Measurements from ENCODE around the gene RNF145. TPM values are rescaled to one million over a fixed set of nuclear protein-coding genes. Genes with fewer than 3 reads are reported as not detected.
"Not testable (repeated sequence)": the region's sequence is repeated elsewhere in the genome, so short reads cannot be mapped to it uniquely, and the experiment has no call there.

Gene RNF145
- total RNA-seq, 2 donors from 2014 or later, result 38.6 to 50.5 TPM

DNA sequence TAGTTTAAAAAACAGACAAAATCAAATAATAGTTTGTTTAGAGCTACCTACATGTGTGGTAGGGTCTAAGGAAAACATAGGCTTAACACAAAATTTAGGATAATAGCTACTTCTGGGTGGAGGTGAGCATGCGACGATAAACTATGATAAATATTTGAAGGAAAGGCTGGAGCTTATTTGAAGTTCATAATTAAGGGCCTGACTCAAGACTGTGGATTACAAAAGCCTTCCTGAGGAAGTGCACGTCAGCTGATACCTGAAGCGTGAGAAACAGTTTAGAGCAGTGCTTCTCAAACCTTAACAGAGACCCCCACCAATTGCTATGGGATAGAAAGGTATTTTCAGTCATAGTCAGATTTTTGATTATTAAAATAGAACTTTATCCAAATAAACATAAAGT is 33.3 kb upstream of the RNF145 start:
- WGBS, result 58% methylated on average over 4 of the region's 4 CpGs
- TF ChIP-seq, protein P1, sequence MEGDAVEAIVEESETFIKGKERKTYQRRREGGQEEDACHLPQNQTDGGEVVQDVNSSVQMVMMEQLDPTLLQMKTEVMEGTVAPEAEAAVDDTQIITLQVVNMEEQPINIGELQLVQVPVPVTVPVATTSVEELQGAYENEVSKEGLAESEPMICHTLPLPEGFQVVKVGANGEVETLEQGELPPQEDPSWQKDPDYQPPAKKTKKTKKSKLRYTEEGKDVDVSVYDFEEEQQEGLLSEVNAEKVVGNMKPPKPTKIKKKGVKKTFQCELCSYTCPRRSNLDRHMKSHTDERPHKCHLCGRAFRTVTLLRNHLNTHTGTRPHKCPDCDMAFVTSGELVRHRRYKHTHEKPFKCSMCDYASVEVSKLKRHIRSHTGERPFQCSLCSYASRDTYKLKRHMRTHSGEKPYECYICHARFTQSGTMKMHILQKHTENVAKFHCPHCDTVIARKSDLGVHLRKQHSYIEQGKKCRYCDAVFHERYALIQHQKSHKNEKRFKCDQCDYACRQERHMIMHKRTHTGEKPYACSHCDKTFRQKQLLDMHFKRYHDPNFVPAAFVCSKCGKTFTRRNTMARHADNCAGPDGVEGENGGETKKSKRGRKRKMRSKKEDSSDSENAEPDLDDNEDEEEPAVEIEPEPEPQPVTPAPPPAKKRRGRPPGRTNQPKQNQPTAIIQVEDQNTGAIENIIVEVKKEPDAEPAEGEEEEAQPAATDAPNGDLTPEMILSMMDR (IDR thresholded peaks at IDR 0.05), result no peak
- no peak for TF ChIP-seq POLR2A (IDR thresholded peaks at IDR 0.05)
- TF ChIP-seq POLR2AphosphoS5 (IDR thresholded peaks at IDR 0.05), result no peak
- no peak overlapping the region for H3K4me3 ChIP-seq

DNA sequence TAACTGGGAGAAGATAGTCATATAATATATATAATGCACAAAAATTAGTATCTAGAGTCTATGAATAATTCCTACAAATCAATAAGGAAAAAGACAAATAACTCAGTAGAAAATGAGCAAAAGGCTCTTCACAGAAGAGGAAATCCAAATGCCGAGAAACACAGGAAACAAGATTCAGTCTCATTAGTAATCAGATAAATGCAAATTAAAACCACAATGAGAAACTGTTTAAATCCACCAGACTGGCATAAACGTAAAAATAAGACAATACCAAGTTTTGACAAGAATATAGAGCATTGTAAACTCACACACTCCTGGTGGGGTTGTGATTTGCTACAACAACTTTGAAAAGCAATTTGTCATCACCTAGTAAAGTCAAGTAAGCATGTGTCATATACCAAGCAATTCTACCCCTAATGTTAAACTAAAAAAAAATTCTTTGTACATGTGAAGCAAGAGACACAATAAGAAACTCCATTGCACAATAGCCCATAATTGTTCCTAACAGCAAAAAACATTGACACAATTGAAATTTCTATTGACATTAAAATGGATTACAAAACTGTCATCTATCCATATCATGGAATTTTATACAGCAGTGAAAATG is 32.7 kb upstream of the RNF145 start:
- no peak overlapping the region for H3K4me3 ChIP-seq
- no peak overlapping the region for H3K27ac ChIP-seq
- 63% methylated on average over 2 of the region's 2 CpGs for WGBS
- TF ChIP-seq POLR2A (IDR thresholded peaks at IDR 0.05) (no peak), POLR2AphosphoS5 (IDR thresholded peaks at IDR 0.05) (no peak)
- TF ChIP-seq, protein P1 (IDR thresholded peaks at IDR 0.05), result no peak
- no peak for DNase-seq (ENCODE audit: low spot score)
- no peaks in the 10 kb centered on the region for H3K27me3 ChIP-seq (replicated peaks; ENCODE audit: insufficient read depth)
- no peaks in the 10 kb centered on the region for H3K4me1 ChIP-seq (replicated peaks)
- intact Hi-C loops (cut with DNase I), result no loop called here
- no peaks in the 10 kb centered on the region for H3K36me3 ChIP-seq
- H3K9me3 ChIP-seq, result no peaks in the 10 kb centered on the region

More for the DNA sequence above, 33.3 kb upstream of the RNF145 start:
- no peaks in the 10 kb centered on the region for H3K36me3 ChIP-seq
- no peak overlapping the region for H3K27ac ChIP-seq
- H3K27me3 ChIP-seq (replicated peaks; ENCODE audit: insufficient read depth), result no peaks in the 10 kb centered on the region
- no peaks in the 10 kb centered on the region for H3K9me3 ChIP-seq
- DNase-seq (ENCODE audit: low spot score), result no peak
- intact Hi-C loops (cut with DNase I), result no loop called here
- H3K4me1 ChIP-seq (replicated peaks), result no peaks in the 10 kb centered on the region

DNA sequence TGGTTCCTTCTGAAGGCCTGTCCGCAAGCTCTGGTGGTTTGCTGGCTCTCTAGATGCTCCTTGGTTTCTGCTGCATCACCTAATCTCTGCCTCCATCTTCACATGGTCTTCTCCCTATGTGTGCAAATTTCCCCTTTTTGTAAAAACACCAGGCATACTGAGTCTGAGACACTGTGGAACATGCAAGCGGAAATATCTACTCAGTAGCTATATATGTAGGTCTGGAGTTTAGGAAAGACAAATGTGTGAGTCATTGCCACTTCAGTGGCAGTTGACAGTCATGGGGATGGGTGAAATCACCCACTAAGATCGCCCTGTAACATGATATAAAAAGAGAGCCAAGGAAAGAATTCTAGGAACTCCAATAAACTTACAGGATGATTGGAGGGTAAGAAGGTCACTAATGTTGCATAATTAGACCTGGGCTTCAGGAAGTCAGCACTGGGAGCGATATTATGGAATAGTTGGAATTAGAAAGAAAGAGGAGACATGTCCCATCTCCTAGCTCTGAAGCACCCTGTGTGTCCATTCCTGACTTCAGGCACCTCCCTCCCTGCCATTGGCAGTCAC is 31.0 kb upstream of the RNF145 start:
- Histone ChIP-seq H3K4me3 (no peak overlapping the region), H3K9me3 (no peaks in the 10 kb centered on the region), H3K4me1 (replicated peaks) (no peaks in the 10 kb centered on the region), H3K27me3 (replicated peaks; ENCODE audit: insufficient read depth) (no peaks in the 10 kb centered on the region), H3K27ac (no peak overlapping the region), H3K36me3 (no peaks in the 10 kb centered on the region)
- intact Hi-C loops (cut with DNase I), result no loop called here
- WGBS, result 60% methylated on average over 4 of the region's 4 CpGs
- DNase-seq (ENCODE audit: low spot score), result no peak
- no peak for TF ChIP-seq POLR2A (IDR thresholded peaks at IDR 0.05)
- TF ChIP-seq POLR2AphosphoS5 (IDR thresholded peaks at IDR 0.05), result no peak
- TF ChIP-seq, protein P1 (IDR thresholded peaks at IDR 0.05), result no peak

DNA sequence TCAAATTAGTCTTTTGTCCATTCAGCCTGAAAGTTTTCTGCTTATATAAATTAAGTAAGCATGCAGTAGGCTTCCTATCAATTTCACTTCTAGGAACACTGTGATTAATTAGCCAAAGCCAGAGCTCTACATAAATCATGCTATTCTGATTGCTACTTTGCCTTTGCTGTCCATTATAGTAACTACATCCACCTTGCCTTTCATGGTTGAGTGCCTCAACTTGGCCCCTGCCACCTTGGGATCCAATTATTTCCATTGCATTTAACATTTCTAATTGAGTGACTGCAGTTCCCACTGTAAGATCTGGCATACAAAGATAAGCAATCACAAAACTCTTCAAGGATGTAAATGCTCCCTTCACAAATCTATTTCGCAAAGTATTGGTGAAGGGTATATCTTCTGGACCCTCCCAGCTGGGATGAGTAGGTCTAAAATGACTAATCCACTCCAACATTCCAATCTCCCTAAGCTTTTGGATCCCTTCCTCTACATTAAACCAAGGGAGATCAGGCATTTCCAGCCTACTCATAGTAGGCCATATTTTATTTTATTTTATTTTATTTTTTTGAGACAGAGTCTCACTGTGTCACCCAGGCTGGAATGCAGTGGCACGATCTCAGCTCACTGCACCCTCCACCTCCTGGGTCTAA is 26.6 kb upstream of the RNF145 start:
- H3K36me3 ChIP-seq; H3K4me3 ChIP-seq; H3K27ac ChIP-seq; H3K27me3 ChIP-seq (replicated peaks; ENCODE audit: insufficient read depth); intact Hi-C loops (cut with DNase I); H3K9me3 ChIP-seq; DNase-seq (ENCODE audit: low spot score); H3K4me1 ChIP-seq (replicated peaks): not testable (repeated sequence)
- 100% methylated on average over 2 of the region's 2 CpGs for WGBS

DNA sequence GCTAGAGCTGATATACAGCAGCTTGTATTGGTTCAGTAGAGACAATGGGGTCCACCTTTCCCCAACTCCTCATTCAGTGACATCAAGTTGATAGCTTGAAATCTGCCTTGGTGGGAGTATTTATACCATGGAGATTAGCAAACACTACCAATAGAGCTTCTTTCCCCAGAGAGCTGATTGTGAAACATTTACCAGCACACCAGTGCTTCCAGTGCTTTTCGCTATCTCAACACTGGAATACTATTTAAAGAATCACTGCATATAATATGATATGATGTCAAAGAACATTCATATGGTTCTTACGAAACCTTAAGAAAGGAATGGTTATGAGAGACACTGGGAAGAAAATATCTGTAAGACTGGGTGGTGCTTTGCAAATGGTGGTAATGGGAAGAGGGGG is 21.8 kb upstream of the RNF145 start:
- WGBS, result 95% methylated on average over 2 of the region's 2 CpGs
- H3K27ac ChIP-seq, result no peak overlapping the region
- no peaks in the 10 kb centered on the region for H3K27me3 ChIP-seq (replicated peaks; ENCODE audit: insufficient read depth)
- TF ChIP-seq POLR2A (IDR thresholded peaks at IDR 0.05), result no peak
- H3K36me3 ChIP-seq, result no peaks in the 10 kb centered on the region
- intact Hi-C loops (cut with DNase I), result no loop called here
- DNase-seq (ENCODE audit: low spot score), result no peak
- no peaks in the 10 kb centered on the region for H3K9me3 ChIP-seq
- no peak overlapping the region for H3K4me3 ChIP-seq
- H3K4me1 ChIP-seq (replicated peaks), result no peaks in the 10 kb centered on the region

DNA sequence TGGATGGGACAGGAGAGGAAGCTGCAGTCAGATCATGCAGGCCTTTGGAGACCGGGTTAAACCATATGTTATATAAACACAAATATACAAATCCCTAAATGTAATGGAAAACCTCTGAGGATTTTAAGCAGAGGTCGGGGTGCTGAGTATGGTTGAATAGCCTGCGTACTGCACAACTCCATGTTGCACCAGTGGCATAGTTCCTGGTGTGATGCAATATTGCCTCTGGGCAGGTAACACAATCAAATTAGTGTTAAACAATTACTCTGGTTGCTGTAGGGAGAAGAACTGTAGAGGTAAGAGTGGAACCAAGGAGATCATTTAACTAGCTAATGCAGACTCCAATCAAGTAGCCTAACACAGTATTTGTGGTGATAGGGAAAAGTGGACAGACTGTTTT is 21.3 kb upstream of the RNF145 start:
- no peaks in the 10 kb centered on the region for H3K9me3 ChIP-seq
- no peak overlapping the region for H3K4me3 ChIP-seq
- H3K4me1 ChIP-seq (replicated peaks), result no peaks in the 10 kb centered on the region
- 71% methylated on average over 3 of the region's 3 CpGs for WGBS
- TF ChIP-seq, protein P1 (IDR thresholded peaks at IDR 0.05), result no peak
- no peak for TF ChIP-seq POLR2A (IDR thresholded peaks at IDR 0.05)
- TF ChIP-seq POLR2AphosphoS5 (IDR thresholded peaks at IDR 0.05), result no peak
- DNase-seq (ENCODE audit: low spot score), result no peak
- H3K36me3 ChIP-seq, result no peaks in the 10 kb centered on the region
- H3K27me3 ChIP-seq (replicated peaks; ENCODE audit: insufficient read depth), result no peaks in the 10 kb centered on the region
- intact Hi-C loops (cut with DNase I), result no loop called here
- no peak overlapping the region for H3K27ac ChIP-seq

DNA sequence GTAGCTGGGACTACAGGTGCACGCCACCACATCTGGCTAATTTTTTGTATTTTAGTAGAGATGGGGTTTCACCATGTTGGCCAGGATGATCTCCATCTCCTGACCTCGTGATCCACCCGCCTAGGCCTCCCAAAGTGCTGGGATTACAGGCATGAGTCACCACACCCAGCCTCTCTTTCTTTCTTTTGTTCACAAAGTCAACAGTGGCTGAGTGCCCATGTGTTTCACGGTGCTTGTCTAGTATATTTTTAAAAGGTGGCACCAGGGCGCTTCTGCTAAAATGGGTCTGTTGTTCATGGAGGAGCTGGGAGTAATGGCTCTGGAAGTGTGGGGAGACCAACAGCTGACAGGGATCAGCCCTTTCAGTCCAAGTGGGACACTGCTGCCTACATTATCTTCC is 18.7 kb upstream of the RNF145 start:
- intact Hi-C loops (cut with DNase I); H3K4me1 ChIP-seq (replicated peaks); H3K27ac ChIP-seq; H3K9me3 ChIP-seq; H3K4me3 ChIP-seq; H3K27me3 ChIP-seq (replicated peaks; ENCODE audit: insufficient read depth); H3K36me3 ChIP-seq: not testable (repeated sequence)
- 61% methylated on average over 5 of the region's 5 CpGs for WGBS
- DNase-seq (ENCODE audit: low spot score), result peak; percentile 8

All from prostate gland (tissue), 2 donors.